ENCODE data around the gene CEBPZ. TPM values are rescaled to one million over a fixed set of nuclear protein-coding genes. Genes with fewer than 3 reads are reported as not detected.
"Not testable (repeated sequence)": the region's sequence is repeated elsewhere in the genome, so short reads cannot be mapped to it uniquely, and the experiment has no call there.

Gene CEBPZ
- total RNA-seq, 2 donors from 2014 or later, result 39.8 to 72.2 TPM

DNA sequence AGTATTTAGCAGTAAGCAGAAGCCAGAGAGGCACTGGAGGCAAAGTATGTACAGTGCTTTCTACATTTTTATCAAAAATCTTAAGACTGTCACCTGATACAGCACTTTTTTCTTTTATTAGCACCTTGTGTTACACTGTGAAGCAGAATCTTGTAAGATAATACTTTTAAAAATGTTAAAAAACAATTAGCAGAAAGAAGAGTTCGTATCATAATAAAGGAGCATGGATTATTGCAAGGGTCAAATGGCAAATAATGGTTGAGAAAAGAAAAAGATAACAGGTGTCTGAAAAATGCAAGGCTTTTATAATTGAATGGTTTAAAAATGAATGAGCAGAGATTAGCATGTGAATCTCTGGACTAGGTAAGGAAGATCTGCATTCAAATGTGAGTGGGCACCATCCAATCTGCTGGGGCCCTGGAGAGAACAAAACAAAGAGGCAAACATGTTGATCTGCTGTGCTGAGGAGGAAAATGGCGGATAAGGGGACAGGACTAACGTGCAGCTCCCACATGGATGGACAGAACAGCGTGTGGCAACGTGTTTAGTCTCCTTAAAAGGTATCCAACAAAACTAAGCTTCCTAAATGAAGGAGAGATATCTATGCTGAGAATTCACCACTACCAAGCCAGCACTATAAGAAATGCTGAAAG lies 25.6 kb downstream of the CEBPZ start:
- no peaks in the 10 kb centered on the region for H3K9me3 ChIP-seq (ENCODE audit: control insufficient read depth, low read length, poor library complexity, severe bottlenecking)
- Mint-ChIP-seq H3K4me1 (peaks cover 2% of the 10 kb centered on the region), H3K27me3 (no peaks in the 10 kb centered on the region), H3K27ac (peak overlapping the region; percentile 4), H3K36me3 (ENCODE audit: low read depth) (peaks cover 23% of the 10 kb centered on the region), H3K4me3 (no peak overlapping the region)
- ATAC-seq (no peak), DNase-seq (no peak)

DNA sequence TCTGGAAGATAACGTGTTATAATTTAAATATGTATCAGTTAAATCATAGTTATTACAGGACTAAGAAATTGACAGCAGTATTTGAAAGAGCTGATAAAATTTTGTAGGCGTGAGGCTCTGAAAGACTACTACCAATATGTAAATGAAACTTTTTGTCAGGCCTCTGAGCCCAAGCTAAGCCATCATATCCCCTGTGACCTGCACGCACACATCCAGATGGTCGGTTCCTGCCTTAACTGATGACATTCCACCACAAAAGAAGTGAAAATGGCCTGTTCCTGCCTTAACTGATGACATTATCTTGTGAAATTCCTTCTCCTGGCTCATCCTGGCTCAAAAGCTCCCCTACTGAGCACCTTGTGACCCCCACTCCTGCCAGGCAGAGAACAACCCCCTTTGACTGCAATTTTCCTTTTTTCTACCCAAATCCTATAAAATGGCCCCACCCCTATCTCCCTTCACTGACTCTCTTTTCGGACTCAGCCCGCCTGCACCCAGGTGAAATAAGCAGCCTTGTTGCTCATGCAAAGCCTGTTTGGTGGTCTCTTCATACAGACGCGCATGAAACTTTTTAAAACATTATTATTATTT lies 26.2 kb downstream of the CEBPZ start:
- not testable (repeated sequence) for ATAC-seq; H3K9me3 ChIP-seq (ENCODE audit: control insufficient read depth, low read length, poor library complexity, severe bottlenecking); H3K4me3 Mint-ChIP-seq; H3K4me1 Mint-ChIP-seq; DNase-seq; H3K27me3 Mint-ChIP-seq
- Mint-ChIP-seq H3K36me3 (ENCODE audit: low read depth) (peaks cover 20% of the 10 kb centered on the region), H3K27ac (peak overlapping the region; percentile 4)

DNA sequence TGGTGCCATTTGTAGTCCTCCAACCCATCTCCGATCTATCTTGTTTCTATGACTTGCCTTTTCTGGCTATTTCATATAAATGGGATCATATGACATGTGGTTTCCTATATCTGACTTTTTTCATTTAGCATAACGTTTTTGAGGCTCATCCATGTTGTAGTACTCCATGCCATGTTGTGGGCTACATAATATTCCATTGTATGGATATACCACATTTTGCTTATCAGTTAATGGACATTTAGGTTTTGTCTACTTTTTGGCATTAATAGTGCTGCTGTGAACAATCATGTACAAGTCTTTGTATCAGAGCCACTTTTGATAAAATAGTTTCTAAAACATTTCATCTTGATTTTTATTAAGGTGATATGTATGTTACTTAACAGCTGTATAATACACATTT lies 27.7 kb downstream of the CEBPZ start:
- Mint-ChIP-seq H3K4me1 (peaks cover 9% of the 10 kb centered on the region), H3K27ac (no peak overlapping the region), H3K36me3 (ENCODE audit: low read depth) (peaks cover 8% of the 10 kb centered on the region), H3K4me3 (no peak overlapping the region), H3K27me3 (no peaks in the 10 kb centered on the region)
- no peaks in the 10 kb centered on the region for H3K9me3 ChIP-seq (ENCODE audit: control insufficient read depth, low read length, poor library complexity, severe bottlenecking)
- ATAC-seq (no peak), DNase-seq (no peak)

DNA sequence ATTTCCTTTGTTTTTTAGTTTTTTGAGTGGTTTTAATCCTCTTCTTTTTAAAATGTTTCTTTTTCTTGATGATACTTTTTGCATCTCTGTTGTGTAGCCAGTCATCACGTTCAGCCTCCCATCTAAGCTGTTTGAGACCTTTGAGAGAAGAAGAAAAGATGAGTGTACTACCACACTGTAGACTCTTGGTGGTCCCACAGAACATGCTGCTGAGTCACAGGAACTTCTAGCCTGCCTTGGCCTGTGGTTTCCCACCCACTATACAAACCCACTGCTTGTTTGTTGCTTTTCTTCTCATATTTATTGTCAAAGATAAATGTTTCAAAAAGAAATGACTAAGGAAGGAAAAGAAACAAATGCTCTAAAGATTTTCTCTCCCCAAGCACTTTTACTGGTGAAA lies 29.6 kb downstream of the CEBPZ start:
- H3K4me1 Mint-ChIP-seq, result peaks cover 15% of the 10 kb centered on the region
- no peak overlapping the region for H3K4me3 Mint-ChIP-seq
- H3K9me3 ChIP-seq (ENCODE audit: control insufficient read depth, low read length, poor library complexity, severe bottlenecking), result no peaks in the 10 kb centered on the region
- H3K36me3 Mint-ChIP-seq (ENCODE audit: low read depth), result peaks cover 2% of the 10 kb centered on the region
- H3K27me3 Mint-ChIP-seq, result no peaks in the 10 kb centered on the region
- no peak overlapping the region for H3K27ac Mint-ChIP-seq
- DNase-seq (no peak), ATAC-seq (no peak)

DNA sequence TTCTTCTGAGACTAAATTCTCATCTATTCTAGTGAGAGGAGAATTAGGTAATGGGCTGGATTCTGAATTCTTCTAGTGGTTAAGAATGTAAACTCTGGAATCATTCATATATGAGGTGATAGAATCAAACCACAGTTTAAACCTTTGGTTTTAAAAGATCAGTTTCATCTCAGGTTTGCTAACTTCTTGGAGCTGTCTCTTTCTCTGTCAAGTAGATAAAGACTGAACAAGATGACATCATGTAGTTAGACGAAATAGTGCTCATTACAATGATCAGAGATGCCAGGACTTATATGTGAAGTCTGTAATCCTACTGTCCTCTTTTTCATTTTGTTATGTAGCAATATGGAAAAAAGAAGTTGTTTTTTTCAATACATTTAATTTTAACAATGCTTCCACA lies 30.2 kb downstream of the CEBPZ start:
- DNase-seq (no peak), ATAC-seq (no peak)
- Mint-ChIP-seq H3K4me3 (no peak overlapping the region), H3K36me3 (ENCODE audit: low read depth) (peaks cover 2% of the 10 kb centered on the region), H3K27me3 (no peaks in the 10 kb centered on the region), H3K27ac (no peak overlapping the region), H3K4me1 (peaks cover 19% of the 10 kb centered on the region)
- H3K9me3 ChIP-seq (ENCODE audit: control insufficient read depth, low read length, poor library complexity, severe bottlenecking), result no peaks in the 10 kb centered on the region

DNA sequence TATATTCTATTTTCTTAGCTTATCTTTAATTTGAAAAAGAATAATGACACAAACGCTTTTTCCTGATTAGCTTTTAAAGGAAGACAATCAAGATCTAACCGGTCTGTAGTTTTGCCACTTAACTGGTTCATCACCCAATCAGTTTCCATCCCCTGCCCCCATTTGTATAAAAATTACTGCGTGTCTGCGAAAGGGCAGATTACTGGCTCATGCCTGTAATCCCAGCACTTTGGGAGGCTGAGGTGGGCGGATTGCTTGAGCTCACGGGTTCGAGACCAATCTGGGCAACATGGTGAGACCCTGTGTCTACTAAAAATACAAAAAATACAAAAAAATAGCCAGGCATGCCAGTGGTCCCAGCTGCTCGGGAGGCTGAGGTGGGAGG lies 32.7 kb downstream of the CEBPZ start:
- Mint-ChIP-seq H3K27ac (no peak overlapping the region), H3K36me3 (ENCODE audit: low read depth) (peaks cover 2% of the 10 kb centered on the region), H3K4me3 (no peak overlapping the region), H3K4me1 (peaks cover 19% of the 10 kb centered on the region), H3K27me3 (no peaks in the 10 kb centered on the region)
- no peaks in the 10 kb centered on the region for H3K9me3 ChIP-seq (ENCODE audit: control insufficient read depth, low read length, poor library complexity, severe bottlenecking)
- ATAC-seq (no peak), DNase-seq (no peak)

DNA sequence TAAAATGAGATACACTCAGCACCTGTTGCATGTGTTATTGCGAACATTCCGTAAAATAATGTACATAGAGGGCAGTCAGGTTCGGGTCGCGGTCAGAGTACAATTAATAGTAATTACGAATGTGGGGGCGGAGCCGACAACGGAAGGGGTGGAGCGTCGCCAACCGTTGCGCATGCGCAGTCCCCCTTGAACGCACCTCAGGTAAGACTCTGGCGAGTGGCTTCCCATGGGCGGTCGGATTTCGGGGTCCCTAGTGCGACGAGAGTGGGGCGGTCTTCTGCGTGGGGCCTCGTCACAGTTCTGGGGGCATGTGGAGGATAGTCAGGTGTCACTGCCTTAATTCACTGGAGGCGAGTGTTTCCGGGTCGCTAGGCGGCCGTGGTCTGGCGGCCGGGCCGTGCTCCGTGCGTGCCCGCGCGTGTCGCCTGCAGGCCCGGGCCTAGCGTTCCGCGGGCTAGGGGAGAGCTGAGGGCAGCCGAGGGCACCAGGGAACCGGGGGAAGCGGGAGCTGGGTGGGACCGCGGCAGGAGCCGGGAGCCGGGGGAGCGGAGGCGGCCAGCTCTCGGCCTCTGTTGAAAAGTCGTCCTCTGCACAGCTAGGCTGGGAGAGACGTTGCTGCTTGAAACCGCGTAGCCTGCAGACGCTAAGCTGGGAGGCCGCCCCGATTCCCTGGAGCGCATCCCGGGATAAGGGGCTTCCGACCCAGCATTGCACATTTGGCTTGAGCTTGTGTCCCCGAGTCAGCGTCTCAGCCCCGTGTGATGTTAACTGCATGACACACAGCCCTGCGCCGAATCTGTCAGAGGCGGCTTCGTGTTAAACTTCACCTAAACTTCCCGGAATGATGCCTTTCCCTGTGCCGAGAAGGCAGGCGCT lies 34.8 kb downstream of the CEBPZ start, which contains the start of gene CEBPZOS:
TSS of gene CEBPZOS (plus strand) at position 177 of the 876 bp plus-strand sequence. CDS start 3,209 bp downstream, outside the sequence.
- H3K9me3 ChIP-seq (ENCODE audit: control insufficient read depth, low read length, poor library complexity, severe bottlenecking), result no peaks in the 10 kb centered on the region
- H3K4me3 Mint-ChIP-seq, result peak within 1 kb of the TSS; percentile 98
- peaks cover 19% of the 10 kb centered on the region for H3K4me1 Mint-ChIP-seq
- H3K27ac Mint-ChIP-seq, result peak within 1 kb of the TSS; percentile 98
- DNase-seq (peak; percentile 85 to 86 (median 85)), ATAC-seq (peak; percentile 91)
- H3K27me3 Mint-ChIP-seq, result no peaks in the 10 kb centered on the region
- peaks cover 2% of the 10 kb centered on the region for H3K36me3 Mint-ChIP-seq (ENCODE audit: low read depth)

DNA sequence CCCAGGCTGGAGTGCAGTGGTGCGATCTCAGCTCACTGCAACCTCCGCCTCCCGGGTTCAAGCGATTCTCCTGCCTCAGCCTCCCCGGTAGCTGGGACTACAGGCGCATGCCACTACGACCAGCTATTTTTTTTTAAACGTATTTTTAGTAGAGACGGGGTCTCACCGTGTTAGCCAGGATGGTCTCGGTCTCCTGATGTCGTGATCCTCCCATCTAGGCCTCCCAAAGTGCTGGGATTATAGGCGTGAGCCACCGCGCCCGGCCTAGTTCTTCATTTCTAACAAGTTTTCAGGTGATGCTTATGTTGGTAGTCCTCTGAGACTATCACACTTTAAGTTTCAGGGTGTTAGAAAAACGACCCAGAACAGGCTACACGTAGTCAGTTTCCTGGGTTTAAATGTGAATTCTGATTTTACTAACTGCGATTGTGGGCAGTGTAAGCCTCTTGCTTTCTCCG lies 35.5 kb downstream of the CEBPZ start:
- DNase-seq; ATAC-seq; H3K36me3 Mint-ChIP-seq (ENCODE audit: low read depth); H3K27me3 Mint-ChIP-seq; H3K9me3 ChIP-seq (ENCODE audit: control insufficient read depth, low read length, poor library complexity, severe bottlenecking): not testable (repeated sequence)
- peak overlapping the region; percentile 98 for H3K4me3 Mint-ChIP-seq
- peak overlapping the region; percentile 98 for H3K27ac Mint-ChIP-seq
- peaks cover 19% of the 10 kb centered on the region for H3K4me1 Mint-ChIP-seq

DNA sequence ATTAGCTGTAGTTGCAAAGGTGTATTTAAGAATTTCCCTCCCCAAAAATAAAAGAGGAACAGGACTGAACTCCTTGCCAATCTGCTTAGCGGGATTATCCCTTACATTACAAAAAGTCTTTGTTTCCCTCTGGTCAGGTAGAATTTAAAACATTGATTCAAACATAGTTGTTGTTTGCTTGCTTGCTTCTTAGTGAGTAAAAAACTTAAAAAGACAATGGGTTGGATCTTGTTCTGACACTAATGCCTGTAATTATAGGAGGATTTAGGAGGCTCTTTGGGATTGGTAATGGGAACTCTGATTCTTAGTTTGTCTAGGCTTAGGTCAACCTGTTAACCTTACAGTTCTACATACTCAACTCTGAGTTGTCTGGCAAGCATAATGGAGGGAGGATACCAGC lies 38.8 kb downstream of the CEBPZ start:
- Mint-ChIP-seq H3K27me3 (peaks cover 7% of the 10 kb centered on the region), H3K4me3 (no peak overlapping the region), H3K27ac (no peak overlapping the region), H3K4me1 (peaks cover 11% of the 10 kb centered on the region), H3K36me3 (ENCODE audit: low read depth) (peaks cover 2% of the 10 kb centered on the region)
- ATAC-seq (no peak), DNase-seq (no peak)
- H3K9me3 ChIP-seq (ENCODE audit: control insufficient read depth, low read length, poor library complexity, severe bottlenecking), result no peaks in the 10 kb centered on the region

DNA sequence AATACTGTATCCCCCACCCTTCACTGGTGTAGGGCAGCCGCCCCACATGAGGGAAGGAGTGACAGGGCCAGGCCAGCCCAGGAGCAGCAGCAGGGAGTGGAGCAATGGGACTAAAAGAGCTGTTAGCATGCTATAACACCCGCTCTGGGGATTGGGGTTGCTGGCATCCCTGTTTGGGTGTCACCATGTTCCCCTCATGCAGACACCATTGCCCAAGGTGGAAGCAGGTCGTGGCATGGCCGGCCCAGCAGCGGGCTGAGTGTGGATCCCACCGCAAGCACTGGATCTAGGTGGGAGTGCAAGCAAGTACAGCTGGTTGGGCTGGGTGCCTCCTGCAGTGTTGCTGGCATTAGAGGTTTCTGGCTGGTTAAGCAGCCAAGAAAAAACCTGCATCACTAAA lies 39.6 kb downstream of the CEBPZ start:
- DNase-seq (no peak), ATAC-seq (no peak)
- H3K36me3 Mint-ChIP-seq (ENCODE audit: low read depth), result peaks cover 2% of the 10 kb centered on the region
- peaks cover 6% of the 10 kb centered on the region for H3K4me1 Mint-ChIP-seq
- H3K9me3 ChIP-seq (ENCODE audit: control insufficient read depth, low read length, poor library complexity, severe bottlenecking), result no peaks in the 10 kb centered on the region
- no peak overlapping the region for H3K27ac Mint-ChIP-seq
- H3K4me3 Mint-ChIP-seq, result no peak overlapping the region
- H3K27me3 Mint-ChIP-seq, result peaks cover 11% of the 10 kb centered on the region

DNA sequence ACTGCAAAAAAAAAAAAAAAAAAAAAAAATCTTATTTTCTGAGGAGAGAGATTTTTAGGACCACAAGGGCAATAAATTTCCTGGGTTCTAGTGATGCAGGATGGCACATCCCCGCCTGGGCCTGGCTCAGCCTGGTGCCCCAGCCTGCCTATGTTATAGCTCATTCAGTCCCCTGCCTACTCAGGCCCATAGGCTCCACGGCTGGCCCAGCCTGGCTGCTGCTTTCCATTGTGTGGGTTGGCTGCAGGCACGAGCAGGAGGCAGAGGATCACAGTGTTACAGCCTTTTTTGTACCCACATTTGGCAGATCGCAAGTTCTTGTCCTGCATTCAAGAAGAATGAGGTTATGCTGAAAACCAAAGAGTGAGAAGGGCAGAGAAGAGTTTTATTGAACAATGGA lies 40.1 kb downstream of the CEBPZ start:
- DNase-seq, result no peak
- Mint-ChIP-seq H3K4me3 (no peak overlapping the region), H3K27ac (no peak overlapping the region), H3K36me3 (ENCODE audit: low read depth) (peaks cover 1% of the 10 kb centered on the region), H3K27me3 (peaks cover 14% of the 10 kb centered on the region), H3K4me1 (peaks cover 3% of the 10 kb centered on the region)
- ATAC-seq, result no peak
- no peaks in the 10 kb centered on the region for H3K9me3 ChIP-seq (ENCODE audit: control insufficient read depth, low read length, poor library complexity, severe bottlenecking)

DNA sequence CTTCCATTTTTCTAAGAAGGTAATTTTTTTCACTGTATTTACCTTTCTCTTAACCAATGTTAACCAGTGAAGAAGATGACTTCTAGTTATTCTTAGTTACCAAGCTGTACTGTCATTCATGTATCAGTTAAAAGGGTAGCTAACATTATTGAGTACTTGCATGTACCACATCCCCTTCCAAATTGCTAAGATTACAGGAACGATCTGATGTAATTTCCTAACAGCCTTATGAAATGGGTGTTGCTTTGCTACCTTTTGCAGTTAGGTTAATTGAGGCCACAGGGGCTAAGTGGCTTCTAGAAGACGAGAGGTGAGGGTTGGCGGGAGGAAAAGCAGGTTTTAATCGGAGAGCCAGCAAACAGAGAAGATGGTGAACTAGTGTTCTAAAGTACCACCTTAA lies 41.1 kb downstream of the CEBPZ start:
- DNase-seq (no peak), ATAC-seq (no peak)
- H3K27ac Mint-ChIP-seq, result no peak overlapping the region
- peaks cover 2% of the 10 kb centered on the region for H3K36me3 Mint-ChIP-seq (ENCODE audit: low read depth)
- no peaks in the 10 kb centered on the region for H3K9me3 ChIP-seq (ENCODE audit: control insufficient read depth, low read length, poor library complexity, severe bottlenecking)
- peaks cover 19% of the 10 kb centered on the region for H3K27me3 Mint-ChIP-seq
- peaks cover 2% of the 10 kb centered on the region for H3K4me1 Mint-ChIP-seq
- no peak overlapping the region for H3K4me3 Mint-ChIP-seq

DNA sequence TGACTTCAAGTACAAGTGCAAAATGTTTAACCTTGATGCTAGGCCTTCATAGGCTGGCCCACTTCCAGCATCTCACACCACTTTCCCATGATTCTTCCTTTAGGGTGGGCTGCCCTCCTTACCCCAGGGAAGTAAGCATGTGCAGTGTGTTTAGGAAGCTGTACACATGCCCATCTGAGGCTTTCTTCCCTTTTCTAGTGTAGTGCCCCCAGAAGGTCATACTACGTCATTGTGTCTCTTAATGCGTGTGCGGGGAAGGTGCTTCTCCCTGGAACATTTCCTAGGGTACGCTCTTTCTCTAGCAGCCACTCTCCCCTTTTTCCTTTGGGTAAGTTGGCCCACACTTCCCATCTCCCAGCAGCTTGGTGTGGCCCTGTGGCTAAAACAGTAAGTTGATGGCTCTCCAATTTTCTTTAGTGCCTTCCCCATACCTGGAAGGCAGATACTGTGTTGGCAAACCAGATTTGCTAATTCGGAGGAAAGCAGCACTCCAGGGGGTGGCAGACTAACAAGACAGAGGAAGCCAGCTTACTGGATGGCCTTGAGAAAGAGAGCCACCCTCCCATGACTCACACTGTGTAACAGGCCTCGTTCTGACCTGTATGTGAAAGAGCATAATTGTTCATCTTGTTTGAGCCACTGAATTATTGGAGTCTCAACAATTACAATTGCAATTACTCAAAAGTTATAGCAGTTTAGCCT lies 41.8 kb downstream of the CEBPZ start:
- no peaks in the 10 kb centered on the region for H3K9me3 ChIP-seq (ENCODE audit: control insufficient read depth, low read length, poor library complexity, severe bottlenecking)
- no peak overlapping the region for H3K4me3 Mint-ChIP-seq
- ATAC-seq (no peak), DNase-seq (no peak)
- H3K36me3 Mint-ChIP-seq (ENCODE audit: low read depth), result peaks cover 2% of the 10 kb centered on the region
- H3K27me3 Mint-ChIP-seq, result peaks cover 20% of the 10 kb centered on the region
- peaks cover 2% of the 10 kb centered on the region for H3K4me1 Mint-ChIP-seq
- H3K27ac Mint-ChIP-seq, result no peak overlapping the region

Measured in T-helper 17 cell (primary cell).